GM23248 (cell line): ENCODE measurements around the gene ZNF74. TPM values are rescaled to one million over a fixed set of nuclear protein-coding genes. Genes with fewer than 3 reads are reported as not detected.
"Not testable (repeated sequence)": the region's sequence is repeated elsewhere in the genome, so short reads cannot be mapped to it uniquely, and the experiment has no call there.

Experiments used
- DNase-seq: peaks from one replicate; pipeline ENCODE4 v3.0.0-alpha.2; 2015
- H2AFZ ChIP-seq: fragments of 200-600 bp; sonication (generic); 2 replicates; pipeline ENCODE4 v1.6.1; 2016; ENCODE audit warnings: antibody characterized with exemption
- H3F3A ChIP-seq: fragments of 200-600 bp; sonication (generic); 2 replicates; pipeline ENCODE4 v1.6.1; 2016; ENCODE audit warnings: mild to moderate bottlenecking, antibody characterized with exemption, mixed run types; ENCODE audit not compliant: insufficient read depth
- H3K27ac ChIP-seq: fragments of 200-600 bp; sonication (generic); 2 replicates; pipeline ENCODE4 v1.5.1; 2016; ENCODE audit warnings: mild to moderate bottlenecking
- H3K27me3 ChIP-seq: fragments of 200-600 bp; sonication (generic); replicated peaks from 2 replicates; pipeline ENCODE4 v1.6.1; 2016; ENCODE audit warnings: mild to moderate bottlenecking; ENCODE audit not compliant: insufficient read depth
- H3K36me3 ChIP-seq: fragments of 200-600 bp; sonication (generic); 2 replicates; pipeline ENCODE4 v1.6.1; 2016; ENCODE audit warnings: low read depth, mild to moderate bottlenecking
- H3K4me1 ChIP-seq: fragments of 200-600 bp; sonication (generic); 2 replicates; pipeline ENCODE4 v1.6.1; 2016; ENCODE audit warnings: mild to moderate bottlenecking; ENCODE audit not compliant: insufficient read depth
- H3K4me2 ChIP-seq: fragments of 200-600 bp; sonication (generic); one replicate; pipeline ENCODE4 v1.6.1; 2016; ENCODE audit warnings: mild to moderate bottlenecking; ENCODE audit not compliant: unreplicated experiment
- H3K4me3 ChIP-seq: fragments of 200-600 bp; sonication (generic); 2 replicates; pipeline ENCODE4 v1.5.1; 2016; ENCODE audit warnings: mild to moderate bottlenecking
- H3K79me2 ChIP-seq: fragments of 200-600 bp; sonication (generic); 2 replicates; pipeline ENCODE4 v1.6.1; 2016; ENCODE audit warnings: mild to moderate bottlenecking; ENCODE audit not compliant: insufficient read depth
- H3K9ac ChIP-seq: fragments of 200-600 bp; sonication (generic); 2 replicates; pipeline ENCODE4 v1.6.1; 2016; ENCODE audit warnings: mild to moderate bottlenecking
- H3K9me2 ChIP-seq: fragments of 200-600 bp; sonication (generic); 2 replicates; pipeline ENCODE4 v1.6.1; 2016; ENCODE audit warnings: mixed run types, mild to moderate bottlenecking, moderate library complexity; ENCODE audit not compliant: insufficient read depth
- H3K9me3 ChIP-seq: fragments of 200-600 bp; sonication (generic); one replicate; pipeline ENCODE4 v1.6.1; 2017; ENCODE audit warnings: low read depth
- H4K20me1 ChIP-seq: fragments of 200-600 bp; sonication (generic); 2 replicates; pipeline ENCODE4 v1.6.0; 2016; ENCODE audit not compliant: insufficient read depth
- EZH2 ChIP-seq: fragments of 200-600 bp; sonication (generic); IDR thresholded peaks from 2 replicates; pipeline ENCODE4 v1.6.1; 2018; ENCODE audit warnings: antibody characterized with exemption, mild to moderate bottlenecking; ENCODE audit not compliant: insufficient read depth, poor library complexity, severe bottlenecking
- EZH2phosphoT487 ChIP-seq: fragments of 200-600 bp; sonication (generic); IDR thresholded peaks from 2 replicates; pipeline ENCODE4 v1.6.1; 2018; ENCODE audit warnings: antibody characterized with exemption, moderate library complexity, mild to moderate bottlenecking, low read depth; ENCODE audit not compliant: insufficient read depth
- WGBS, 2 experiments: methylation state at CpG; one replicate each; pipeline ENCODE4 v1.1.6; 2015 to 2017; ENCODE audit warnings: low lambda C conversion rate in 2 of 2, low coverage in 1 of 2; ENCODE audit errors: missing lambda C conversion rate in 2 of 2; 5-methylcytosine and 5-hydroxymethylcytosine counted together
- in situ Hi-C: fragments of 300-500 bp; cut with MboI; formaldehyde crosslinking; loops from 2 replicates; pipeline ENCODE4 v1.15.0; 2020
- polyA plus RNA-seq: library from polyadenylated mRNA; unstranded; fragments of >200 nt; fragmentation: Nextera tagmentation; extraction: Ambion mirVana; gene quantifications from 2 replicates; pipeline ENCODE4 v1.2.1, GENCODE V29; 2016
- total RNA-seq: library from RNA; depleted of rRNA; stranded (reverse); fragments of >200 nt; shearing (Covaris generic); gene quantifications from 2 replicates; pipeline ENCODE4 v1.2.3, GENCODE V29; 2014

ZNF74 gene
- total and polyA plus RNA-seq, 2 experiments from 2014 or later = 3.7 to 11.5 TPM

DNA sequence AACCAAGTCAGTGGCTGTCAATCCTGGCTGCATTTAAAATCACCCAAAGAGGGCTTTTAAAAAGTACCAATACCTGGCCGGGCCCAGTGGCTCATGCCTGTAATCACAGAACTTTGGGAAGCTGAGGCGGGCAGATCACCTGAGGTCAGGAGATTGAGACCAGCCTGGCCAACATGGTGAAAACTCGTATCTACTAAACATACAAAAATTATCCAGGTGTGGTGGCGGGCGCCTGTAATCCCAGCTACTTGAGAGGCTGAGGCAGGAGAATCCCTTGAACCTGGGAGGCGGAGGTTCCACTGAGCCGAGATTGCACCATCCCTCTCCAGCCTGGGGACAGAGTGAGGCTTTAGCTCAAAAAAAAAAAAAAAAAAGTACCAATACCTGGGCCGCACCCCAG, 17.7 kb upstream of the ZNF74 start:
- H3K27me3 ChIP-seq, H3K4me3 ChIP-seq, H3F3A ChIP-seq, in situ Hi-C loops, H3K4me2 ChIP-seq, H4K20me1 ChIP-seq, H3K9ac ChIP-seq, H3K9me3 ChIP-seq, H3K79me2 ChIP-seq, H3K36me3 ChIP-seq, DNase-seq, H3K27ac ChIP-seq, H2AFZ ChIP-seq, H3K4me1 ChIP-seq, H3K9me2 ChIP-seq: not testable (repeated sequence)
- WGBS, 2 experiments = 92 to 94% methylated on average over 8 of the region's 8 CpGs

DNA sequence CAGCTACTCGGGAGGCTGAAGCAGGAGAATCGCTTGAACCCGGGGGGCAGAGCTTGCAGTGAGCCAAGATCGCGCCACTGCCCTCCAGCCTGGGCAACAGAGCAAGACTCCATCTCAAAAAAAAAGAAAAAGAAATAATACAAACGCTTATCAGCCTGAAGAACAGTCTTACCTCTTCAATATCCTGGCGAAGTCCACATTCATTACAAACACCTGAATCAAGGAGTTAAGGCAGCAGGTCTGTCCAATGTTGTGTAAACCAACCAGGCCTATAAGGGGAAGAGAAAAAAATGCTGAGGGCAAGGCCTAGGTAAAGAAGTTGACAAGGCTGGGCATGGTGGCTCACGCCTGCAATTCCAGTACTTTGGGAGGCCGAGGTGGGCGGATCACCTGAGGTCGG, 17.0 kb upstream of the ZNF74 start:
- H3K9me3 ChIP-seq, H3K27me3 ChIP-seq, H3K36me3 ChIP-seq, H4K20me1 ChIP-seq, H3K9me2 ChIP-seq, H3K9ac ChIP-seq, H3K4me1 ChIP-seq, H3K4me3 ChIP-seq, DNase-seq, H3K79me2 ChIP-seq, H3K4me2 ChIP-seq, in situ Hi-C loops, H3K27ac ChIP-seq, H2AFZ ChIP-seq, H3F3A ChIP-seq: not testable (repeated sequence)
- WGBS, 2 experiments = 84 to 86% methylated on average over 10 to 11 of the region's 11 CpGs

DNA sequence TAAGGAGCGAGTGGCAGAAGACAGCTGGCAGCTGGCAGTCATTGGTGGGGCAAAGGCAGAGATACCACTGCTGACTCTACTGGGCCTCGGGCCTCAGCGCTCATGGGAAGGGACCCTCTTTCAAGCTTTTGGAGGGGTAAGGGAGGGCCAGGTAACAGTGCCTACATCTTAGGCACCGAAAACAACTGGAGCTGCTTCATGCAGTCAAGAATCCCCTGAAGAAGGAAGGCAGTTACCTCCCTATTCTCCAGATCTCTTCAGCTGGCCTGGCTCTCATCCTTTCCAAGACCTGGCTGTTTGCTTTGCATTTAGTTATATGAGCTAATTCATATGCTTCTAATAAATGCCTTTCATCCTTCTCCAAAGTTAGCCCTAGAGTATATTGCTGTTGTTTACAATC, 15.8 kb upstream of the ZNF74 start:
- Histone ChIP-seq H3K36me3 (no peaks in the 10 kb centered on the region), H3K79me2 (no peaks in the 10 kb centered on the region), H3K27me3 (peaks cover 4% of the 10 kb centered on the region), H3K9ac (no peak overlapping the region), H2AFZ (no peak overlapping the region), H3K4me2 (no peak overlapping the region), H3F3A (no peaks in the 10 kb centered on the region), H3K27ac (no peak overlapping the region), H3K4me1 (no peaks in the 10 kb centered on the region), H3K4me3 (no peak overlapping the region), H3K9me2 (no peaks in the 10 kb centered on the region), H3K9me3 (no peaks in the 10 kb centered on the region), H4K20me1 (no peaks in the 10 kb centered on the region)
- DNase-seq = no peak
- WGBS, 2 experiments = 62 to 71% methylated on average over 4 of the region's 4 CpGs
- TF ChIP-seq EZH2 = no peak
- no peak for TF ChIP-seq EZH2phosphoT487
- in situ Hi-C loops = no loop called here

DNA sequence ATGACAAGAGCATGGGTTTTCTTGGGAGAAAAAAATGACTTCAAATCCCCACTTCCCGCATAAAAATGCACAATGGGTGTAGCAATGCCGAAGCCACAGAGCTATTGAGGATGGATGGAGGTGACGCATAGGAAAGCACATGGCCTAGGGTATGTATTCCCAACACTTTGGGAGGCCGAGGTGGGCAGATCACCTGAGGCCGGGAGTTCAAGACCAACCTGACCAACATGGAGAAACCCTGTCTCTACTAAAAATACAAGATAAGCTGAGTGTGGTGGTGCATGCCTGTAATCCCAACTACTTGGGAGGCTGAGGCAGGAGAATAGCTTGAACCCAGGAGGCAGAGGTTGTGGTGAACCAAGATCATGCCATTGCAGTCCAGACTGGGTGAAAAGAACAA, 15.3 kb upstream of the ZNF74 start:
- WGBS, 2 experiments = 75 to 81% methylated on average over 5 of the region's 5 CpGs
- DNase-seq, in situ Hi-C loops: not testable (repeated sequence)

DNA sequence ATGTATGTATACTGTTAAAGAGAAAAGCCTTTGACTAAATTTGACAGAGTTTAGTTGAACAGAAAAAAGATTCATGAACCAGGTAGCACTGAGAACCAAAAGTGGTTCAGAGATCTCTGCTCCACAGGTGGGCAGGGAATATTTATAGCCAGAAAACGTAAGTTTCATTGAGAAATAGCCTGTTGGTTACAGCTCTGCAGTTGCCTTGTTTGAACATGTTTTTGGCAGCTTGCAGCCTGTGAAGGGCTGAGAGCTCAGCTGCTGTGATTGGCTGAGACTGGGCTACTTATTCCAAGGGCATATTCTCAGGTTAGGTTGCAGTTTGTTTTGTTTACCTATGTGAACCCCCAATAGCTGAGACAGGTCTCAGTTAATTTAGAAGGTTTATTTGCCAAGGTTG, 13.5 kb upstream of the ZNF74 start:
- no peaks in the 10 kb centered on the region for H4K20me1 ChIP-seq
- no peaks in the 10 kb centered on the region for H3F3A ChIP-seq
- H3K27ac ChIP-seq = no peak overlapping the region
- H2AFZ ChIP-seq = no peak overlapping the region
- no peaks in the 10 kb centered on the region for H3K9me2 ChIP-seq
- H3K79me2 ChIP-seq = no peaks in the 10 kb centered on the region
- no peaks in the 10 kb centered on the region for H3K9me3 ChIP-seq
- in situ Hi-C loops = no loop called here
- H3K4me3 ChIP-seq = no peak overlapping the region
- H3K36me3 ChIP-seq = no peaks in the 10 kb centered on the region
- no peaks in the 10 kb centered on the region for H3K4me1 ChIP-seq
- TF ChIP-seq EZH2 (no peak), EZH2phosphoT487 (no peak)
- peaks cover 5% of the 10 kb centered on the region for H3K27me3 ChIP-seq
- WGBS, 2 experiments = 3 to 17% methylated on average over 1 of the region's 1 CpG
- no peak overlapping the region for H3K4me2 ChIP-seq
- H3K9ac ChIP-seq = no peak overlapping the region
- no peak for DNase-seq

More for the DNA sequence above, 15.3 kb upstream of the ZNF74 start:
- not testable (repeated sequence) for H3K4me3 ChIP-seq, H3K9me2 ChIP-seq, H3K36me3 ChIP-seq, H3K27me3 ChIP-seq, H3K4me1 ChIP-seq, H3K9ac ChIP-seq, H4K20me1 ChIP-seq, H2AFZ ChIP-seq, H3K79me2 ChIP-seq, H3K27ac ChIP-seq, H3K9me3 ChIP-seq, H3K4me2 ChIP-seq, H3F3A ChIP-seq
